Ammon's horn (tissue), 1 donor: ENCODE measurements around the gene TMSB10.
"Not testable (repeated sequence)": the region's sequence is repeated elsewhere in the genome, so short reads cannot be mapped to it uniquely, and the experiment has no call there.

Experiments used
- DNase-seq: peaks from one replicate; pipeline ENCODE4 v3.0.0-alpha.2; 2016; ENCODE audit warnings: low spot score

TMSB10 gene

DNA sequence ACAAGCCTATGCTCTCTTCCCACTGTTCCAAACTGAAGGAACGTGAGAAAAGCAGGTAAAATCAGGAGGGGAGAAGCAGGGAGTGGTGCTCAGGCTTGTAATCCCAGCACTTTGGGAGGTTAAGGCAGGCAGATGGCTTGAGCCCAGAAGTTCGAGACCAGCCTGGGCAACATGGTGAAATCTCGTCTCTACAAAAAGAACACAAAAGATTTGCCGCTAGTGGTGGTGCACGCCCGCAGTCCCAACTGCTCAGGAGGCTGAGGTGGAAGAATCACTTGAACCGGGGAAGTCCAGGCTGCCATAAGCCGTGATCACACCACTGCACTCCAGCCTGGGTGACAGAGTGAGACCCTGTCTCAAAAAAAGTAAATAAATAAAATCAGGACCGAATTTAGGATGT, 1.3 kb upstream of the TMSB10 start:
- no peak for DNase-seq

GRCh38 chr2:84904717-84905174, 710 bp upstream of the TMSB10 start:
- DNase-seq = peak; percentile 65

GRCh38 chr2:84906108-84906899, 848 bp downstream of the TMSB10 start:
- no peak for DNase-seq

DNA sequence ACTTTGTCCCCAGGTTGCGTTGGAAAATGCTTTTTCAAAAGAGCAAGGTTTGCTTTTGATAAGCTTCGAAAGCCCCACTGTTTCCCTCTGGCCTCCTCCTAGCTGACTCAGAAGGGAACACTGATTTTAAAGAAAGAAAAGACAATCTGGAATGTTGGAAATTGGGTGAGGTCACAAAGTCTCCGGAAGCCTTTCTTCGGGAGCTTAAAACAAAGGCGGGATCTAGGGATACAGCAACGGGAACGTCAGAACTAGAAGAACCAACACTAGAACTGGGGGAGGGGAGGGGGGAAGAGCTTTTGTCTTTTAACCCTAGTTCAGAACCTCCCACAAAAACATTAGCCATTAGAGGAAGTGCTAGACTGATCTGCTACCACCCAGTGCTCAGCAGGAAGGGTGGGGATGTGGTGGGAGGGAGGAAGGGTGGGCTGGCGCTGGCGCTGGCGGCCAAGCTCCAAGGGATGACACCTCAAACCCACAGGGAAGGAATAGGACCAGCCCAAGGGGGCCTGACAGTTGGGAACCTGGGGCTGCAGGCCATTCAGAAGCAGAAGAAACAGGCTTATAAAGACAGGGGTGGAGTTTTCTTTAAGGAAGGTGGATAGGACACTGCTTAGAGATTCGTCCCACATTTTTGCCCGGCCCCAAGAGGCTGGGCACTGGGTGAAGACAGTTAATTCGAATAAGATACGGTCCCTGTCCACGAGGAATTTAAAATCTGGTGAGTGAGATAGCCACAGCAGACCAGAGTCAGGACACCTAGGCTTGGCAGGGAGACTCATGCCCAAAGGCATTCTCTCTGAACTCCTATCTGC, 1.7 kb downstream of the TMSB10 start:
- peak; percentile 67 for DNase-seq

DNA sequence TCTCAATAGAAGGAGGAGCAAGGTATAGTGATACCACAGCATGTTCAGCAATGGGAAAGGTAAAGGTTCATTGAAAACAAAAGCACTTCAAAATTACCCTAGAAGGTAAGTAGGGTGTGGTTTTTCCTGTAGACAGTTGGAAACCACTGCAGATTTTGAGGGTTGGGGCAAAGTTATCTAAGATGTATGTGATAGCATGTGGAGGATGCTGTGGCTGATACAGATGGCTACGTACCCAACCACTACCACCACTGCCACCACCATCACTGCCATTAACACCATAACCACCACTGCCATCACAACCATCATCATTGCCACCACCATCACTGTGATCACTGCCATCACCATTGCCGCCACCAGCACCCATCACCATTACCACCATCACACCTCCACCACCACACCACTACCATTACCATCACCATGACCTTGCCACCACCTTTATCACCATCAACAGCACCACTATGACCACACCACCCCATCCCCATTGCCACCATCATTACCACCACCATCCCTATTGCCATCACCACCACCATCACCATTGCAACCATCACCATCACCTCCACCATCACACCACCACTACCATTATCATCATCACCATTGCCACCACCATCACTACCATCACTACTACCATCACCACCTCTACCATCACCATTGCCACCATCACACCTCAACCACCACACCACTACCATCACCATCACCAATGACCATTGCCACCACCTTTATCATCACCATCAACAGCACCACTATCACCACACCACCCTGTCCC, 3.7 kb downstream of the TMSB10 start:
- no peak for DNase-seq

GRCh38 chr2:84911135-84911678, 5.8 kb downstream of the TMSB10 start:
- no peak for DNase-seq

- DNase-seq = no peak
Measured at GRCh38 chr2:84912984-84913383, 7.5 kb downstream of the TMSB10 start.

DNA sequence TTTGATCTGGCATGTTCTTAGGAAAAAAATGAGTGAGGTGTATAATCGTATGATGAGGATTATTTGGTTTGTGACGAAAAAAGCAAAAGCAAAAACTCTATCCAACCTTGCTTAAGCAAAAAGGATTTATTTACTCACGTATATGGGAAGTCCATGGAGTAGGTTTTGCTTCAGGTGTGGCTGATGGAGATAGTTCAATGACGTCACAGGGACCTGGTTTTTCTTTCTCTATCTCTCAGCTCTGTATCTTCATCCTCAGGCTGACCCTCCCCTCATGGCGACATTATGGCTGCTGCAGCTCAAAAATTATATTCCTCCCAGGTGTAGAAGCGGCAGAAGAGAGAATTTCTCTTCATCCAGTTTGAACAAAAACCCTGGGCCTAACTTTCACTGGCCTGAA, 8.9 kb downstream of the TMSB10 start:
- no peak for DNase-seq

- DNase-seq = not testable (repeated sequence)
Measured at GRCh38 chr2:84915675-84916074, 10.2 kb downstream of the TMSB10 start.

GRCh38 chr2:84917821-84918220, 12.4 kb downstream of the TMSB10 start:
- DNase-seq = not testable (repeated sequence)

GRCh38 chr2:84918430-84918829, 13.0 kb downstream of the TMSB10 start:
- DNase-seq = no peak

GRCh38 chr2:84919885-84920580, 14.6 kb downstream of the TMSB10 start:
- peak; percentile 52 for DNase-seq

GRCh38 chr2:84923009-84923408, 17.6 kb downstream of the TMSB10 start:
- DNase-seq = no peak

- no peak for DNase-seq
Measured at GRCh38 chr2:84924173-84925106, 19.0 kb downstream of the TMSB10 start.

GRCh38 chr2:84925336-84925723, 19.9 kb downstream of the TMSB10 start:
- DNase-seq = no peak

DNA sequence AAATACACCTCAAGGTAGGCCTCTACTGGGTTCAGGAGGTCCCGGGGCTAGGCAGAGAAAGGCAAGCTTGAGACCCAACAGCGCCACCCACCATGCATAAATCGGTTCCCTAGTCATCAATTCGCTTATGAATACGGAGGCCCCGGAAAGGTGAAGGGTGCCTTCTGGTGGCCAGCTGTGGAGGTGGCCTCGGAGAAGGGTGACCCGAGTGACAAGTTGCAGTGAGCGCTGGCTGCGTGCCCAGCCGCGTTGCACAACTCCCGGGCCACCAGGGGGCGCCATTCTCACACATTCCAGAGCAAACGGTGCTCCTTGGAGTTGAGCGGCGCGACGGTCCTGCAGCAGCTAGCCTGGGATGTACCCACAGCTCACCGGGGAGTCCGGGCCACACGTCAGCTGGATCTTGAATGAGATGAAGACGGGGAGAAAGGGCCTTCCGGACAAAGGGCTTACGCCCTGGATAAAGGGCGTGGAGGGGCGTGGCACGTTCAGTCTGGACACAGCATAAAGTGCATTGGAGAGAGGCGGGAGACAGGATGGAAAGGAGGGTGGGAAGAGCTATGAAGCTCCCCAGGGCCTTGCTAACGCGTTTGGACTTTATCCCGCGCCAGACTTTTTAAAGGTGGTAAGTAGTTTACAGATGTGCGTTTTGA, 20.4 kb downstream of the TMSB10 start:
- peak; percentile 92 for DNase-seq

DNA sequence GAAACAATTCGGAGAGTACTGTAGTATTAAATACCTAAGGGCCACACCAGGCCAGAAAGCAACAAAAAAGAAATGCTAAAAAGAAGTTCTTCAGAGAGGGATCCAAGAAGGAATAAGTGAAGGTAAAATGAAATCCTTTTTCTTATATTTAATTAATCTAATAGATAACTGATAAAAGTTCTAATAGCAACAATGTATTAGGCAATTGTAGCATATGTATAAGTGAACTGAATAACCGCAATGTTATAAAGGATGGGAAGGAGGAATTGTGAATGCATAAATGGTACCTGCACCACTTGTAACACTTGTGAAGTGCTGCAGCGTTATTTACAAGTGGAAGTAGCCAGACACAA, 21.8 kb downstream of the TMSB10 start:
- no peak for DNase-seq

DNA sequence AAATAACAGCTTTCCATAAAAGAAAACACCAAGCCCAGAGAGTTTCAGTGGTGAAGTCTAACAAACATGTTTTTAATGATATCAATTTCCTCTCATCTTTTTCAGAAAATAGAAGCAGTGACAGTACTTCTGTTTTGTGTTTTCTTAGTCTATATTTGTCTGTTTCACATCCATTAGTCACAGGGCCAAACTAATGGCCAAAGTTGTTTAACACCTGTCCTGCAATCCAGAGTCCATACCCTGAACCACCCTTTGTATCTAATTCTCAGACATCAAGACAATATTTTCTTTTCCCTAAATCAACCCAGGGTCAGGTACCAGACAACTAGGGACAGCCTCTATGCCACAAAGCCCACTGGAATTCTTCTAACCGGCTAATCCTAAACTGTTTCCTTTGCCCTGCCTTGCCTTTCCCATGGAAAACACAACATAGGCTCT, 25.9 kb downstream of the TMSB10 start:
- no peak for DNase-seq

DNA sequence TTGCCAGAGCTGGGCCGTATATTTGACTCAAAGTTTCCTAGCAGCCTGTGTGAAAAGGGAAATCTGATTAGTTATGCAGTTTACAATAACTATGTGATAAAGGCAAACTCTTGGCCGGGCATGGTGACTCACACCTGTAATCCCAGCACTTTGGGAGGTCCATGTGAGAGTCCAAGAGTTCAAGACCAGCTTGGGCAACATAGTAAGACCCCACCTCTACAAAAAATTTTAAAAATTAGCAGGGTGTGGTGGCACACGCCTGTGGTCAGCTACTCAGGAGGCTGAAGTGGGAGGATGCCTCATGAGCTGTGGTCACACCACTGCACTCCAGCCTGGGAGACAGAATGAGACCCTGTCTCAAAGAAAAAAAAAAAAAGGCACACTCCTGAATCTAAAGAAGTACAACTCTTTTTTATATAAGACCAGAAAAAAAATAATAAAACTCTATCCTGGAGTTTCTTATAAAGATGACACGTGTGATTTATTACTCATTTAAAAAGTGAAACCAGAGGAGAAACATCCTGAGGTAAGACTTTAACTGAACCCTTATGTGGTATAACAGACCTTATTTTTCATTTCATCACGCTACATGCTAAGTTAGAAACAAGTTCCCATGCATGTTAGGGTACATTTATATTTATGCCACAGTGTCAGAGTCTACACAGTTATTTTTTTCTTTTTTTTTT, 32.9 kb downstream of the TMSB10 start:
- DNase-seq = no peak
